K562 (cell line): ENCODE data around the gene MYO18B. TPM values are rescaled to one million over a fixed set of nuclear protein-coding genes. Genes with fewer than 3 reads are reported as not detected.

Source experiments
- ATF1 ChIP-seq, 2 experiments: fragments of 450-650 bp in 1 of 2; IDR thresholded peaks; 2 replicates each; pipeline ENCODE4 v1.6.1; 2016; ENCODE audit warnings: missing compliant biosample characterization in 1 of 2, missing genetic modification characterization in 1 of 2
- BRF2 ChIP-seq: IDR thresholded peaks from 3 replicates; pipeline ENCODE4 v1.6.1; 2011; ENCODE audit warnings: borderline replicate concordance, mild to moderate bottlenecking; ENCODE audit not compliant: insufficient read length, insufficient read depth
- COPS2 ChIP-seq: fragments of 450-650 bp; conservative IDR thresholded peaks from 2 replicates; pipeline ENCODE4 v1.6.1; 2016; ENCODE audit warnings: mild to moderate bottlenecking, moderate library complexity
- ELF4 ChIP-seq: fragments of 450-650 bp; formaldehyde crosslinking; IDR thresholded peaks from 2 replicates; pipeline ENCODE4 v1.4.0; 2022; ENCODE audit warnings: missing genetic modification characterization
- ETS2 ChIP-seq: IDR thresholded peaks from 2 replicates; pipeline ENCODE4 v1.6.1; 2016; ENCODE audit warnings: borderline replicate concordance, missing genetic modification characterization, mild to moderate bottlenecking, moderate library complexity, missing compliant biosample characterization; ENCODE audit not compliant: poor library complexity, severe bottlenecking
- FOSL1 ChIP-seq: fragments of 200-800 bp; sonication (Bioruptor generic); conservative IDR thresholded peaks from 2 replicates; pipeline ENCODE4 v1.6.1; 2016; ENCODE audit warnings: missing genetic modification characterization, missing compliant biosample characterization
- GATAD2B ChIP-seq: fragments of 450-650 bp; IDR thresholded peaks from 2 replicates; pipeline ENCODE4 v1.6.1; 2017; ENCODE audit warnings: mild to moderate bottlenecking, borderline replicate concordance
- JUND ChIP-seq, 2 experiments: IDR thresholded peaks; 2 replicates in 1 of 2; 3 replicates in 1 of 2; pipeline ENCODE4 v1.6.1; 2011; ENCODE audit warnings: borderline replicate concordance in 2 of 2, low read depth in 2 of 2, low read length in 2 of 2, improper control_type of control experiment in 1 of 2, missing biosample characterization in 1 of 2, missing genetic modification characterization in 1 of 2, missing genetic modification reagents in 1 of 2
- NEUROD1 ChIP-seq: fragments of 150-350 bp; IDR thresholded peaks from 2 replicates; pipeline ENCODE4 v1.6.1; 2014; ENCODE audit warnings: borderline replicate concordance, low read length, low read depth; ENCODE audit not compliant: partially characterized antibody
- NR2F6 ChIP-seq: fragments of 450-650 bp; formaldehyde crosslinking; IDR thresholded peaks from 2 replicates; pipeline ENCODE4 v1.4.0; 2020; ENCODE audit warnings: mild to moderate bottlenecking
- POLR2AphosphoS2 ChIP-seq: IDR thresholded peaks from 2 replicates; pipeline ENCODE4 v1.6.1; 2012; ENCODE audit warnings: low read length, improper control_type of control experiment
- TAF9B ChIP-seq: fragments of 450-650 bp; IDR thresholded peaks from 2 replicates; pipeline ENCODE4 v1.6.1; 2018; ENCODE audit warnings: mild to moderate bottlenecking; ENCODE audit not compliant: partially characterized antibody
- ZBTB17 ChIP-seq: fragments of 450-650 bp; formaldehyde crosslinking; IDR thresholded peaks from 2 replicates; pipeline ENCODE4 v1.4.0; 2020; ENCODE audit warnings: mild to moderate bottlenecking
- ZNF507 ChIP-seq: conservative IDR thresholded peaks from 2 replicates; pipeline ENCODE4 v1.6.1; 2017; ENCODE audit warnings: missing genetic modification characterization, missing compliant biosample characterization
- ZNF551 ChIP-seq: fragments of 250-450 bp; sonication (Bioruptor Pico); IDR thresholded peaks from 2 replicates; pipeline ENCODE4 v1.5.0; 2021; ENCODE audit warnings: mild to moderate bottlenecking, moderate library complexity
- polyA plus RNA-seq, 8 experiments: library from polyadenylated mRNA; depleted of rRNA in 4 of 8; stranded (reverse) in 5 of 8; unstranded in 3 of 8; fragments of >200 nt; fragmentation: Nextera tagmentation in 2 of 8; fragmentation: Illumina TruSeq in 1 of 8; extraction: Ambion mirVana in 2 of 8; extraction: Trizol in 1 of 8; gene quantifications; 2 replicates each; pipeline versions ENCODE4 v1.2.1 to v1.2.3, GENCODE V29; 2011 to 2014; ENCODE audit warnings: inconsistent platforms in 1 of 8, missing spikeins in 1 of 8
- total RNA-seq, 7 experiments: library from RNA; depleted of rRNA in 6 of 7; stranded (reverse); fragments of >200 nt in 6 of 7; fragmentation: Illumina TruSeq in 2 of 7; extraction: Trizol in 2 of 7; gene quantifications; 2 replicates each; pipeline versions ENCODE4 v1.2.1 to v1.2.3, GENCODE V29; 2011 to 2021; ENCODE audit warnings: low replicate concordance in 1 of 7
- TF ChIP-seq, protein P1 (sequence below): sonication (generic); formaldehyde crosslinking; IDR thresholded peaks from 2 replicates; pipeline ENCODE4 v1.8.1; 2022; ENCODE audit warnings: missing genetic modification reagents
- TF ChIP-seq, protein P2 (sequence below): fragments of 450-650 bp; IDR thresholded peaks from 2 replicates; pipeline ENCODE4 v1.6.1; 2017; ENCODE audit warnings: antibody characterized with exemption
- TF ChIP-seq, protein P3 (sequence below): sonication (generic); formaldehyde crosslinking; IDR thresholded peaks from 2 replicates; pipeline ENCODE4 v1.9.0; 2022; ENCODE audit warnings: mild to moderate bottlenecking, missing genetic modification reagents

The MYO18B gene
- total and polyA plus RNA-seq, 9 of the 15 experiments (the other 6 are each of a cell fraction or from before 2014, with no cell fraction given) = 0.06 to 7.0 (median 4.3) TPM

DNA sequence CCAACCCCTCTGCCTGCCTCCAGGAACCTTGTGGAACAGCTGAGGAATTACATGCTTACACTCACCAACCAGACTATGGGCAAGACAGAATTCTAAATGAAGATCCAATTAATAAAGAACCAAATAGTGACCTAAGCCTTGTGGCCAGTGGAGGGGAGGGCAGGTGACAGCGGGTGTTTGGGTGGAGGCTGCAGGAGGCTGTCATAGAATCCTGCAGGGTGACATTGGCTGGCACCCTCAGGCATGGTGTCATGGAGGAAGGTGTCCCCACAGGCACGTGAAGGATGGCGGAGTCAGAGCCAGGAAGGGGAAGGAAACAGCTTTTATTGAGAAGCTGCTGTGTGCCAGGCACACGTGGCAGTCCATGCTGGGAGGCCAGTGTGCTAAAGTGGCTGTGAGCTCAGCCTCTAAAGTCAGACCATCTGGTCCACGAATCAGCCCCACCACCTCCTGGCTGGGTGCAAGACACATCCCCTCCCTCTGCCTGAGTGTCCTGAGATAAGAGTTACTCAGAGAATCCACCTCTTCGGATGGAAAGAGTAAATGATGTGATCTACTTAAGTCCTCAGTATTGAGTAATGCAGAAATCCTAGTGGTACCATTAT lies 8.7 kb downstream of the MYO18B start (continued):
- TF ChIP-seq ETS2 (tag) (no peak), COPS2 (no peak), NR2F6 (CRISPR knock-in tag) (no peak), FOSL1 (tag) (no peak), TAF9B (no peak), ZNF551 (no peak), ZNF507 (no peak), BRF2 (no peak), ZBTB17 (CRISPR knock-in tag) (no peak), ELF4 (no peak), ATF1 (CRISPR knock-in tag; IDR thresholded peaks at IDR 0.05) (no peak), ATF1 (tag; IDR thresholded peaks at IDR 0.05) (no peak), GATAD2B (no peak), POLR2AphosphoS2 (no peak), JUND (IDR thresholded peaks at IDR 0.05; ENCODE audit: borderline replicate concordance, low read depth, low read length) (no peak), JUND (tag; IDR thresholded peaks at IDR 0.05; ENCODE audit: borderline replicate concordance, low read depth, low read length) (no peak), NEUROD1 (no peak)
- TF ChIP-seq, protein P1, sequence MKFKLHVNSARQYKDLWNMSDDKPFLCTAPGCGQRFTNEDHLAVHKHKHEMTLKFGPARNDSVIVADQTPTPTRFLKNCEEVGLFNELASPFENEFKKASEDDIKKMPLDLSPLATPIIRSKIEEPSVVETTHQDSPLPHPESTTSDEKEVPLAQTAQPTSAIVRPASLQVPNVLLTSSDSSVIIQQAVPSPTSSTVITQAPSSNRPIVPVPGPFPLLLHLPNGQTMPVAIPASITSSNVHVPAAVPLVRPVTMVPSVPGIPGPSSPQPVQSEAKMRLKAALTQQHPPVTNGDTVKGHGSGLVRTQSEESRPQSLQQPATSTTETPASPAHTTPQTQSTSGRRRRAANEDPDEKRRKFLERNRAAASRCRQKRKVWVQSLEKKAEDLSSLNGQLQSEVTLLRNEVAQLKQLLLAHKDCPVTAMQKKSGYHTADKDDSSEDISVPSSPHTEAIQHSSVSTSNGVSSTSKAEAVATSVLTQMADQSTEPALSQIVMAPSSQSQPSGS (CRISPR knock-in tag) = no peak
- TF ChIP-seq, protein P2, sequence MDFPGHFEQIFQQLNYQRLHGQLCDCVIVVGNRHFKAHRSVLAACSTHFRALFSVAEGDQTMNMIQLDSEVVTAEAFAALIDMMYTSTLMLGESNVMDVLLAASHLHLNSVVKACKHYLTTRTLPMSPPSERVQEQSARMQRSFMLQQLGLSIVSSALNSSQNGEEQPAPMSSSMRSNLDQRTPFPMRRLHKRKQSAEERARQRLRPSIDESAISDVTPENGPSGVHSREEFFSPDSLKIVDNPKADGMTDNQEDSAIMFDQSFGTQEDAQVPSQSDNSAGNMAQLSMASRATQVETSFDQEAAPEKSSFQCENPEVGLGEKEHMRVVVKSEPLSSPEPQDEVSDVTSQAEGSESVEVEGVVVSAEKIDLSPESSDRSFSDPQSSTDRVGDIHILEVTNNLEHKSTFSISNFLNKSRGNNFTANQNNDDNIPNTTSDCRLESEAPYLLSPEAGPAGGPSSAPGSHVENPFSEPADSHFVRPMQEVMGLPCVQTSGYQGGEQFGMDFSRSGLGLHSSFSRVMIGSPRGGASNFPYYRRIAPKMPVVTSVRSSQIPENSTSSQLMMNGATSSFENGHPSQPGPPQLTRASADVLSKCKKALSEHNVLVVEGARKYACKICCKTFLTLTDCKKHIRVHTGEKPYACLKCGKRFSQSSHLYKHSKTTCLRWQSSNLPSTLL = no peak
- TF ChIP-seq, protein P3, sequence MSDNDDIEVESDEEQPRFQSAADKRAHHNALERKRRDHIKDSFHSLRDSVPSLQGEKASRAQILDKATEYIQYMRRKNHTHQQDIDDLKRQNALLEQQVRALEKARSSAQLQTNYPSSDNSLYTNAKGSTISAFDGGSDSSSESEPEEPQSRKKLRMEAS (CRISPR knock-in tag) = peak; percentile 50
